ENCODE measurements around the gene PDSS2. TPM values are rescaled to one million over a fixed set of nuclear protein-coding genes. Genes with fewer than 3 reads are reported as not detected.
A peak's percentile ranks its signal among the peaks of the same experiment; 100 is the strongest.

PDSS2 gene
- total and polyA plus RNA-seq, 9 of the 15 experiments (the other 6 are each of a cell fraction or from before 2014, with no cell fraction given): 5.8 to 21.1 (median 12.0) TPM

DNA sequence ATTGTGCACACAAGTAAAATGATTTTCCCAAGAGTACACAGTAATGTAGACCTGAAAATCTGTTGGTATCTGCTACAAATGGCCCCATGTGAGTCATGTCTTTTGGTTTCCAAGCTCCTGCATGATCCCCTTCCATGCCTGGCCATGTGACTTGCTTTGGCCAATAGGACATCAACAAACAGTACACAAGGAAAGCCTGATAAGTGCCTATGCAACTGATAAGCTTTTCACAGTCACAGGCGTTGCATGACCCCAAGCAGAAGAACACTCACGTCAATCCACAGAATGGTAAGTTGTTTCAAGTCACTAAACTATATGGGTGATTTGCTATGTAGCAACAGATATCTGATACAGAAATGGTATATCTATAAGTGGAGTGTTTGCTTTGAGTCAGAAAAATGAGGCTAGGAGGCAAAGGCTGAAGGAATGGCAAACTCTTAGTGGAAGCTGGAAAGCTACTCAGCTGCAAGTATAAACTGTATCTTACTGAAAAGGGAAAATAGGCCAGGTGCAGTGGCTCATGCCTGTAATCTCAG is 184.0 kb downstream of the PDSS2 start (continued):
- TF ChIP-seq CCNT2 (IDR thresholded peaks at IDR 0.05; ENCODE audit: borderline replicate concordance, extremely low read depth, insufficient read length, low read depth, low read length) (peak; percentile 60), EP400 (IDR thresholded peaks at IDR 0.05) (peak; percentile 51), SRSF7 (optimal IDR thresholded peaks at IDR 0.05; ENCODE audit: low read depth, low read length) (no peak), BCOR (IDR thresholded peaks at IDR 0.05) (no peak), OTX1 (CRISPR knock-in tag; IDR thresholded peaks at IDR 0.05) (no peak), CXXC5 (CRISPR knock-in tag; IDR thresholded peaks at IDR 0.05) (peak; percentile 72), PRMT5 (CRISPR knock-in tag; IDR thresholded peaks at IDR 0.05) (no peak), ZNF764 (CRISPR knock-in tag; IDR thresholded peaks at IDR 0.05; ENCODE audit: low read depth) (no peak), ZNF561 (CRISPR knock-in tag; conservative IDR thresholded peaks at IDR 0.05) (no peak), FOXA3 (CRISPR knock-in tag; conservative IDR thresholded peaks at IDR 0.05 in 1 of 2, IDR thresholded peaks at IDR 0.05 in 1 of 2) (peak; percentile 91 to 94), ZMIZ1 (IDR thresholded peaks at IDR 0.05; ENCODE audit: low read depth in 2 of 2, low read length in 2 of 2) (no peak), ETV1 (tag; conservative IDR thresholded peaks at IDR 0.05; ENCODE audit: low read depth) (no peak), YBX1 (IDR thresholded peaks at IDR 0.05) (no peak), MAX (CRISPR knock-in tag; IDR thresholded peaks at IDR 0.05) (peak; percentile 29; the same call in 1 of the 2 replicates), TRIM24 (IDR thresholded peaks at IDR 0.05) (peak; percentile 72 to 88)
- TF ChIP-seq, protein P1, sequence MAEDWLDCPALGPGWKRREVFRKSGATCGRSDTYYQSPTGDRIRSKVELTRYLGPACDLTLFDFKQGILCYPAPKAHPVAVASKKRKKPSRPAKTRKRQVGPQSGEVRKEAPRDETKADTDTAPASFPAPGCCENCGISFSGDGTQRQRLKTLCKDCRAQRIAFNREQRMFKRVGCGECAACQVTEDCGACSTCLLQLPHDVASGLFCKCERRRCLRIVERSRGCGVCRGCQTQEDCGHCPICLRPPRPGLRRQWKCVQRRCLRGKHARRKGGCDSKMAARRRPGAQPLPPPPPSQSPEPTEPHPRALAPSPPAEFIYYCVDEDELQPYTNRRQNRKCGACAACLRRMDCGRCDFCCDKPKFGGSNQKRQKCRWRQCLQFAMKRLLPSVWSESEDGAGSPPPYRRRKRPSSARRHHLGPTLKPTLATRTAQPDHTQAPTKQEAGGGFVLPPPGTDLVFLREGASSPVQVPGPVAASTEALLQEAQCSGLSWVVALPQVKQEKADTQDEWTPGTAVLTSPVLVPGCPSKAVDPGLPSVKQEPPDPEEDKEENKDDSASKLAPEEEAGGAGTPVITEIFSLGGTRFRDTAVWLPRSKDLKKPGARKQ (CRISPR knock-in tag; IDR thresholded peaks at IDR 0.05): no peak
- TF ChIP-seq, protein P2, sequence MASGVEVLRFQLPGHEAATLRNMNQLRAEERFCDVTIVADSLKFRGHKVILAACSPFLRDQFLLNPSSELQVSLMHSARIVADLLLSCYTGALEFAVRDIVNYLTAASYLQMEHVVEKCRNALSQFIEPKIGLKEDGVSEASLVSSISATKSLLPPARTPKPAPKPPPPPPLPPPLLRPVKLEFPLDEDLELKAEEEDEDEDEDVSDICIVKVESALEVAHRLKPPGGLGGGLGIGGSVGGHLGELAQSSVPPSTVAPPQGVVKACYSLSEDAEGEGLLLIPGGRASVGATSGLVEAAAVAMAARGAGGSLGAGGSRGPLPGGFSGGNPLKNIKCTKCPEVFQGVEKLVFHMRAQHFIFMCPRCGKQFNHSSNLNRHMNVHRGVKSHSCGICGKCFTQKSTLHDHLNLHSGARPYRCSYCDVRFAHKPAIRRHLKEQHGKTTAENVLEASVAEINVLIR (CRISPR knock-in tag; IDR thresholded peaks at IDR 0.05): no peak
- TF ChIP-seq, protein P3, sequence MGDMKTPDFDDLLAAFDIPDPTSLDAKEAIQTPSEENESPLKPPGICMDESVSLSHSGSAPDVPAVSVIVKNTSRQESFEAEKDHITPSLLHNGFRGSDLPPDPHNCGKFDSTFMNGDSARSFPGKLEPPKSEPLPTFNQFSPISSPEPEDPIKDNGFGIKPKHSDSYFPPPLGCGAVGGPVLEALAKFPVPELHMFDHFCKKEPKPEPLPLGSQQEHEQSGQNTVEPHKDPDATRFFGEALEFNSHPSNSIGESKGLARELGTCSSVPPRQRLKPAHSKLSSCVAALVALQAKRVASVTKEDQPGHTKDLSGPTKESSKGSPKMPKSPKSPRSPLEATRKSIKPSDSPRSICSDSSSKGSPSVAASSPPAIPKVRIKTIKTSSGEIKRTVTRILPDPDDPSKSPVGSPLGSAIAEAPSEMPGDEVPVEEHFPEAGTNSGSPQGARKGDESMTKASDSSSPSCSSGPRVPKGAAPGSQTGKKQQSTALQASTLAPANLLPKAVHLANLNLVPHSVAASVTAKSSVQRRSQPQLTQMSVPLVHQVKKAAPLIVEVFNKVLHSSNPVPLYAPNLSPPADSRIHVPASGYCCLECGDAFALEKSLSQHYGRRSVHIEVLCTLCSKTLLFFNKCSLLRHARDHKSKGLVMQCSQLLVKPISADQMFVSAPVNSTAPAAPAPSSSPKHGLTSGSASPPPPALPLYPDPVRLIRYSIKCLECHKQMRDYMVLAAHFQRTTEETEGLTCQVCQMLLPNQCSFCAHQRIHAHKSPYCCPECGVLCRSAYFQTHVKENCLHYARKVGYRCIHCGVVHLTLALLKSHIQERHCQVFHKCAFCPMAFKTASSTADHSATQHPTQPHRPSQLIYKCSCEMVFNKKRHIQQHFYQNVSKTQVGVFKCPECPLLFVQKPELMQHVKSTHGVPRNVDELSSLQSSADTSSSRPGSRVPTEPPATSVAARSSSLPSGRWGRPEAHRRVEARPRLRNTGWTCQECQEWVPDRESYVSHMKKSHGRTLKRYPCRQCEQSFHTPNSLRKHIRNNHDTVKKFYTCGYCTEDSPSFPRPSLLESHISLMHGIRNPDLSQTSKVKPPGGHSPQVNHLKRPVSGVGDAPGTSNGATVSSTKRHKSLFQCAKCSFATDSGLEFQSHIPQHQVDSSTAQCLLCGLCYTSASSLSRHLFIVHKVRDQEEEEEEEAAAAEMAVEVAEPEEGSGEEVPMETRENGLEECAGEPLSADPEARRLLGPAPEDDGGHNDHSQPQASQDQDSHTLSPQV (IDR thresholded peaks at IDR 0.05): peak; percentile 78; the same call in 1 of the 2 replicates
